Erythroblast (primary cell): Measurements from ENCODE around the gene ABTB1.
"Not testable (repeated sequence)": the region's sequence is repeated elsewhere in the genome, so short reads cannot be mapped to it uniquely, and the experiment has no call there.

Source experiments
- DNase-seq, 2 experiments: peaks; one replicate each; lab custom pipeline; 2025; lab: John Stamatoyannopoulos, UW
- GATA1 ChIP-seq: IDR thresholded peaks from 2 replicates; pipeline ENCODE4 v1.6.1; 2011; ENCODE audit warnings: low read depth, mild to moderate bottlenecking, control low read depth, low read length, moderate library complexity
- POLR2A ChIP-seq: IDR thresholded peaks from 2 replicates; pipeline ENCODE4 v1.6.1; 2011; ENCODE audit warnings: mild to moderate bottlenecking, low read length

ABTB1 gene

GRCh38 chr3:127640042-127640355 is 32.8 kb upstream of the ABTB1 start:
- no peak for TF ChIP-seq GATA1
- TF ChIP-seq POLR2A, result no peak
- DNase-seq, result no peak

GRCh38 chr3:127644641-127645370 is 27.9 kb upstream of the ABTB1 start:
- no peak for DNase-seq
- TF ChIP-seq GATA1 (no peak), POLR2A (no peak)

GRCh38 chr3:127645371-127646015 is 27.3 kb upstream of the ABTB1 start:
- DNase-seq, result no peak
- no peak for TF ChIP-seq POLR2A
- no peak for TF ChIP-seq GATA1

- no peak for DNase-seq
- TF ChIP-seq POLR2A (no peak), GATA1 (no peak)
Observed at GRCh38 chr3:127646501-127647046, 26.2 kb upstream of the ABTB1 start.

DNA sequence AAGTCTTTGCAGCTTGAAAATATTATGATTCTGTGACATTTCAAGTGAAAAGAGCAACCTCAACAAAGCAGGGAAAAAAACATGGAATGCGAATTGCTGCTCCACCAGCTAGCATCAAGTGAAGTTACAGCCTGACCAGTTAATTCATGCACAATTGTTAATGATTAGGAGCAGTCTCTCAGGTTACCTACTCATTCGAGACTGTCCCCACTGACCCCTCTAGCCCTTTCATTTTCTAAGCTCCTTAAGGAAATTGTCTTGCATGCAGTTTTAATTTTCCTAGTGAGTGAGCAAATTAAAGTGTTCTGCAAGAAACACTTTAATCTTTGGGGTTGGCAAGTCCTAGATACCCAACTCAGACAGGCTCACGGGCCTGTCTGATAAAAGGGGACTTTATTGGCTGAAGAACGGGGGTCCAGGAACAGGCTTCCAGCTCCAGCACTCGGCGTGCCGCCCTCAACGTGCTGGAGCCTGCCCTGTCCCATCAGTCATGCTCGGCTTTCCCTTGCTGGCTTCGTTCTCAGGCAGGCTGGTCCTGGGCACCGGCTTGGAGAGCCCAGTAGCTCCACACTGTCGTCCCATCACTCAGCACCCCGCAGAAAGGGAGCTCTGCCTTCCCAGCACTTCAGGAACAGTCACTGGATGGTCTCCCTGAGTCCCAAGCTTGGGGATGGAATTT is 25.4 kb upstream of the ABTB1 start:
- DNase-seq, result no peak
- TF ChIP-seq GATA1 (no peak), POLR2A (no peak)

DNA sequence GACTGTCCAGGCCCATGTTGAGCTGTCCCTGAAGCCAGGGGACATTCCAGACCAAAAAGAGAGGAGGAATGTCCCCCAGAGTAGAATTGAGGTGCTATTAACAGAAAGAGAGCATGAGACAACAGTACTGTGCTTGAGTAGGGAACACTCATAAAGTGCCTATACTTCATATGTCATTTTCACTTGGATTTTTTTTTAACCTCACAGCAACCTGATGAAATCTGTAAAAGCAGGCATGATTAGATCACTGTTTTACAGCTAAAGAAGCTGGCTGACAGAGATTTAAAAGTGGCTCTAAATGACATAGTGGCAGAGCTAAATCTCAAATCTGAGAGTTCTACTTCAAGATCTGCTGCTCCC is 24.9 kb upstream of the ABTB1 start:
- TF ChIP-seq GATA1 (no peak), POLR2A (no peak)
- no peak for DNase-seq

DNA sequence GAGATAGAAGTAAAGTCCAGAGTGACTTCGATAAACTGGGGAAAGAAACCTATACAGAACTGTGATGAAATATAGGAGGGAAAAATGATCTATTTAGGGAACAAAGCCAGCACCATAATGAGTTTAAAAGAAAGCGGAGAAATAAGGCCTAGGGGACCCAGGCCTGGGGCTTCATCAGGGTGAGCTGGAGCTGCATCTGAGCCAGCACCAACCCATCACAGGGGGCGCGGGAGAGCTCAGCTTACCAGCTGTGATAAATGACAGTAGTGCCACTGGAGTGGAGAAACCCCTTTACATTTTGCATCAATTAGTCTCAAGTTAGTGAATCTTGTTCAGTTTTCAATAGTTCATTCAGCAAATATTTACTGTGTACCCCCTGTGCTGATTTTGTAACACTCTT is 22.5 kb upstream of the ABTB1 start:
- no peak for DNase-seq
- TF ChIP-seq GATA1, result no peak
- TF ChIP-seq POLR2A, result no peak

DNA sequence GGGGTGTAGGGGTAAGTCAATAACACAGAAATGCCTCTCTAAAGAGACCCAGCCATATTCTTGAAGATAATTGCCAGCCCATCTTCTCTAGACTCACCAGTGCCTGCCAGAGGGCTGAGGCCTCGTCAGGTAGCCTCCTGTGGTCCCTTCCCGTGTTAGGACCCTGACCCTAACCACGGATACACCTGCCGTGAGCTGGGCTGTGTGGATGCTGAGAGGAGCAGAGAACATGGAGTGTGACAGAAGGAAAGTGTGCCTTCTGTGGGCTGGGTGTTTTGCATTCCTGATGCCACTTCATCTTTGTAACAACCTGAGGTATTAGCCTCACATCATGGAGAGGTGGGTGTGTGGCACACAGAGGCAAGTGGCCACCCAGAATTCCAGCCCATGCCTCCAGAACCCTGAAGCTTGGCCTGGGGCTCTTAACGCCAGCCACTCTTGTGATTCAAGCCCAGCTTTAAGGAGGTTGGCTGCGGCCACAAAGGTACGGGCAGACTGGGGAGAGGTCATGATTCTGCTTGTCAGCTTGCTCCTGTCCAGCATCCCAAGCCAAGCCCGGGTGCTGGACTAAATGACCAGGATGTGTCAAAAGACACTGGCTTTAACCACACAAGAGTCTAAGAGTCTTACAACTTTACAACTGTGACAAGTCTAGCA is 21.1 kb upstream of the ABTB1 start:
- no peak for DNase-seq
- TF ChIP-seq GATA1 (no peak), POLR2A (no peak)

GRCh38 chr3:127652246-127652995 is 20.3 kb upstream of the ABTB1 start:
- no peak for TF ChIP-seq POLR2A
- TF ChIP-seq GATA1, result no peak
- DNase-seq, result peak; percentile 39 to 72

DNA sequence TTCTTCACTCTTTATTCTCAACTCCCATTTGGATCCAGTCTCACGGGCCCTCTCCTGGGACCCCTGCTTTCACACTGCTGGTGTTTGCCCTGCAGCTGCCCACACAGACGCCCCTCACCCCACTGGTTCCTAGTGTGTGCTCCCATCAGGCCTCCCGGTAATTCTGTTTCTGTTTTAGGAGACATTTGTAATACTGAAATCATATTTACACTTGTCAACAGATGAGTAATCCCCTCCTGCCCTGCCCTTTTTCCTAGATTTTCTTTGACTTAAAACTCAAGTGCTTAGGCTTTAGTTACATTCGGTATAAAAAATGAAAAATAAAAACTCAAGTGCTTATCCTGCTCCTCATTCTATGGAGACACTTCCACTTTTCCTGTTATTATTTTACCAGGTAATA is 18.4 kb upstream of the ABTB1 start:
- DNase-seq, result no peak
- no peak for TF ChIP-seq POLR2A
- TF ChIP-seq GATA1, result no peak

- not testable (repeated sequence) for DNase-seq
Observed at GRCh38 chr3:127654993-127655392, 17.8 kb upstream of the ABTB1 start.

DNA sequence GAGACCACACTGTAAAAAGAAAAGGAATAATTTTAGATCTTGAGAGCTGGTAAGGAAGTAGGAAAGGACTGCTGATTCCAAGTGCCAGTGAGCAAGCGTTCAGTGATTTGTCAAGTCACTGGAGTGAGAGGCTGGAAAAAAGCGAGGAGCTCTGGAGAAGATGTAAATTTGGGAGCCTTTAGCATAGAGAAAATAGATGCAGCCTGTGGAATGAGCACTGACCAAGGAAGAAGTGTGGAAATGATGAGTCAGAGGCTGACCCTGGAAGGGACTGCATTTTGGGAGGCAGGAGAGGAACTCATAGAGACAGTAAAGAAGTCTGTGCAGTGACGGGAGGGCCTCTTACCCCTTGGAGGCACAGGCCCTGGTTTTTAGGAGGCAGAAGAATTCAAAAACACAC is 17.1 kb upstream of the ABTB1 start:
- no peak for TF ChIP-seq POLR2A
- TF ChIP-seq GATA1, result no peak
- no peak for DNase-seq

DNA sequence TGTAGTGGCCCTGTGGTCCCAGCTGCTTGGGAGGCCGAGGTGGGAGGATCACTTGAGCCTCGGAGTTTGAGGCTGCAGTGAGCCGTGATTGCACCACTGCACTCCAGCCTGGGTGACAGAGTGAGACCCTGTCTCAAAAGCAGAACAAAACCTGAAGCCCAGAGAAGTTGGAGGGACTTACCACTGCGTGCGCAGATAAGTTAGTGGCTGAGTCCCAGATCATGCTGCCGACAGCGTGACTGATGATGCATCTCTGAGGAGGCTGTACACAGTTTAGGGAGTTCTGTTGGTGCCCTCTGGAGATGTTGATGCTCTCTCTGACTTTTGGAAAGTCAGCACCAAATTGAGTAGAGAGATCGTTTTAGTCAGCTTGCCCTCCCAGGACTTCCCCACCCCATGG is 15.8 kb upstream of the ABTB1 start:
- no peak for DNase-seq
- TF ChIP-seq GATA1 (no peak), POLR2A (no peak)

- no peak for DNase-seq
- TF ChIP-seq POLR2A, result no peak
- TF ChIP-seq GATA1, result no peak
Observed at GRCh38 chr3:127658234-127658633, 14.5 kb upstream of the ABTB1 start.
